SK-N-SH (cell line): ENCODE results near the gene SHROOM1. TPM values are rescaled to one million over a fixed set of nuclear protein-coding genes. Genes with fewer than 3 reads are reported as not detected.

Source experiments
- CTCF ChIA-PET: fragments of 300-600, 350-600 bp; formaldehyde crosslinking; extraction: SDS; loops from one replicate; lab custom pipeline; 2021; lab: Yijun Ruan, JAX
- POLR2A ChIA-PET: fragments of 350-600 bp; sonication (Branson Sonifier 250); formaldehyde crosslinking; extraction: SDS; loops from one replicate; lab custom pipeline; 2020; ENCODE audit warnings: antibody characterized with exemption, inconsistent platforms; lab: Yijun Ruan, JAX
- DNase-seq: peaks from one replicate; pipeline ENCODE4 v3.0.0; 2012
- H2AFZ ChIP-seq: fragments of 200-600 bp; sonication (generic); 2 replicates; pipeline ENCODE4 v1.8.1; 2016; ENCODE audit warnings: antibody characterized with exemption, mild to moderate bottlenecking, low read depth
- H3F3A ChIP-seq: fragments of 200-600 bp; sonication (generic); replicated peaks from 2 replicates; pipeline ENCODE3; 2016; ENCODE audit warnings: antibody characterized with exemption, mild to moderate bottlenecking; ENCODE audit not compliant: insufficient read depth
- H3K27ac ChIP-seq, 2 experiments: fragments of 200-500 bp in 1 of 2; fragments of 200-600 bp in 1 of 2; sonication (Bioruptor generic) in 1 of 2; sonication (generic), shearing (Covaris generic) in 1 of 2; 2 replicates each; pipeline versions ENCODE4 v1.5.1 to v1.6.1; 2014 to 2016; ENCODE audit warnings: low read depth in 2 of 2, inconsistent platforms in 1 of 2, low read length in 1 of 2, mild to moderate bottlenecking in 1 of 2, mixed read lengths in 1 of 2
- H3K27me3 ChIP-seq: fragments of 200-600 bp; sonication (generic), shearing (Covaris generic); 2 replicates; pipeline ENCODE4 v1.6.1; 2016; ENCODE audit warnings: mixed run types; ENCODE audit not compliant: insufficient read depth
- H3K36me3 ChIP-seq, 2 experiments: fragments of 200-500 bp in 1 of 2; fragments of 200-600 bp in 1 of 2; sonication (Bioruptor generic) in 1 of 2; sonication (generic) in 1 of 2; replicated peaks in 1 of 2; 2 replicates each; pipeline versions ENCODE3 to v1.5.1; 2014 to 2016; ENCODE audit warnings: low read length in 1 of 2, mild to moderate bottlenecking in 1 of 2; ENCODE audit not compliant: insufficient read depth in 2 of 2, control insufficient read depth in 1 of 2
- H3K4me1 ChIP-seq, 2 experiments: fragments of 200-500 bp in 1 of 2; fragments of 200-600 bp in 1 of 2; sonication (Bioruptor generic) in 1 of 2; sonication (generic), shearing (Covaris generic) in 1 of 2; 2 replicates each; pipeline versions ENCODE4 v1.5.1 to v1.6.1; 2014 to 2016; ENCODE audit warnings: low read depth in 1 of 2, low read length in 1 of 2, mixed run types in 1 of 2; ENCODE audit not compliant: insufficient read depth in 2 of 2, control insufficient read depth in 1 of 2
- H3K4me2 ChIP-seq: fragments of 200-600 bp; sonication (generic), shearing (Covaris generic); 2 replicates; pipeline ENCODE4 v1.6.1; 2017; ENCODE audit warnings: mixed run types
- H3K4me3 ChIP-seq, 2 experiments: fragments of 200-500 bp in 1 of 2; fragments of 200-600 bp in 1 of 2; sonication (Bioruptor generic) in 1 of 2; sonication (generic), shearing (Covaris generic) in 1 of 2; 2 replicates each; pipeline versions ENCODE4 v1.5.1 to v1.8.1; 2014 to 2016; ENCODE audit warnings: low read depth in 2 of 2, inconsistent platforms in 1 of 2, low read length in 1 of 2, mild to moderate bottlenecking in 1 of 2, mixed read lengths in 1 of 2, moderate library complexity in 1 of 2
- H3K79me2 ChIP-seq: fragments of 200-600 bp; sonication (generic); 2 replicates; pipeline ENCODE4 v1.8.1; 2017; ENCODE audit warnings: mild to moderate bottlenecking; ENCODE audit not compliant: insufficient read depth
- H3K9ac ChIP-seq: fragments of 200-600 bp; sonication (generic); 2 replicates; pipeline ENCODE4 v1.6.1; 2017; ENCODE audit warnings: mixed run types
- H3K9me2 ChIP-seq: fragments of 200-600 bp; sonication (generic); 2 replicates; pipeline ENCODE4 v1.6.1; 2017; ENCODE audit warnings: mixed run types
- H3K9me3 ChIP-seq: fragments of 200-600 bp; sonication (generic); 2 replicates; pipeline ENCODE4 v1.6.1; 2017; ENCODE audit warnings: mixed run types, mild to moderate bottlenecking, moderate library complexity
- H4K20me1 ChIP-seq: fragments of 200-600 bp; sonication (generic); 2 replicates; pipeline ENCODE4 v1.6.1; 2017; ENCODE audit warnings: mild to moderate bottlenecking, mixed run types; ENCODE audit not compliant: insufficient read depth
- CHD2 ChIP-seq: fragments of 150-350 bp; IDR thresholded peaks from 2 replicates; pipeline ENCODE4 v1.6.1; 2018; ENCODE audit warnings: low read length; ENCODE audit not compliant: partially characterized antibody
- EP300 ChIP-seq, 2 experiments: IDR thresholded peaks; 2 replicates each; pipeline versions ENCODE4 v1.4.0 to v1.6.1; 2012; ENCODE audit warnings: borderline replicate concordance in 1 of 2, low read depth in 1 of 2, low read length in 1 of 2
- FOXJ3 ChIP-seq: sonication (generic); formaldehyde crosslinking; IDR thresholded peaks from 2 replicates; pipeline ENCODE4 v1.5.1; 2020; ENCODE audit warnings: mild to moderate bottlenecking, missing genetic modification reagents
- FOXM1 ChIP-seq: IDR thresholded peaks from 2 replicates; pipeline ENCODE4 v1.4.0; 2012; ENCODE audit warnings: low read depth, mild to moderate bottlenecking
- MEF2A ChIP-seq: IDR thresholded peaks from 2 replicates; pipeline ENCODE4 v1.4.0; 2012; ENCODE audit warnings: low read depth, borderline replicate concordance
- NRF1 ChIP-seq: IDR thresholded peaks from 2 replicates; pipeline ENCODE4 v1.6.1; 2012; ENCODE audit warnings: low read depth, mild to moderate bottlenecking, low read length
- POLR2AphosphoS5 ChIP-seq: IDR thresholded peaks from 2 replicates; pipeline ENCODE4 v1.6.1; 2012; ENCODE audit warnings: low read depth, low read length
- SMC3 ChIP-seq: IDR thresholded peaks from 2 replicates; pipeline ENCODE4 v1.6.1; 2012; ENCODE audit warnings: low read depth, low read length, improper control_type of control experiment
- TAF1 ChIP-seq: IDR thresholded peaks from 2 replicates; pipeline ENCODE4 v1.6.1; 2012; ENCODE audit warnings: low read depth, mild to moderate bottlenecking, low read length, moderate library complexity, borderline replicate concordance
- TEAD4 ChIP-seq: IDR thresholded peaks from 2 replicates; pipeline ENCODE4 v1.4.0; 2012; ENCODE audit warnings: mild to moderate bottlenecking, borderline replicate concordance; ENCODE audit not compliant: insufficient read depth
- WGBS: methylation state at CpG from one replicate; pipeline ENCODE4 v1.1.6; 2017; ENCODE audit warnings: low lambda C conversion rate; 5-methylcytosine and 5-hydroxymethylcytosine counted together
- polyA plus RNA-seq, 3 experiments: library from polyadenylated mRNA; depleted of rRNA; stranded (reverse); fragments of >200 nt; gene quantifications; 2 replicates each; pipeline ENCODE4 v1.2.3, GENCODE V29; 2012
- TF ChIP-seq, protein P1 (sequence below): IDR thresholded peaks from 2 replicates; pipeline ENCODE4 v1.4.0; 2012; ENCODE audit warnings: low read depth
- TF ChIP-seq, protein P2 (sequence below): IDR thresholded peaks from 2 replicates; pipeline ENCODE4 v1.4.0; 2012; ENCODE audit warnings: low read depth, borderline replicate concordance
- TF ChIP-seq, protein P3 (sequence below): fragments of 200-600 bp; sonication (generic); IDR thresholded peaks from 2 replicates; pipeline ENCODE4 v1.6.1; 2017; ENCODE audit warnings: antibody characterized with exemption, mild to moderate bottlenecking, moderate library complexity
- TF ChIP-seq, protein P4 (sequence below): fragments of 150-350 bp; IDR thresholded peaks from 2 replicates; pipeline ENCODE4 v1.6.1; 2017; ENCODE audit warnings: antibody characterized with exemption, low read length, low read depth, borderline replicate concordance

The SHROOM1 gene
- polyA plus RNA-seq, 1 of the 3 experiments (the other 2 are of a cell fraction) = 3.8 TPM

DNA sequence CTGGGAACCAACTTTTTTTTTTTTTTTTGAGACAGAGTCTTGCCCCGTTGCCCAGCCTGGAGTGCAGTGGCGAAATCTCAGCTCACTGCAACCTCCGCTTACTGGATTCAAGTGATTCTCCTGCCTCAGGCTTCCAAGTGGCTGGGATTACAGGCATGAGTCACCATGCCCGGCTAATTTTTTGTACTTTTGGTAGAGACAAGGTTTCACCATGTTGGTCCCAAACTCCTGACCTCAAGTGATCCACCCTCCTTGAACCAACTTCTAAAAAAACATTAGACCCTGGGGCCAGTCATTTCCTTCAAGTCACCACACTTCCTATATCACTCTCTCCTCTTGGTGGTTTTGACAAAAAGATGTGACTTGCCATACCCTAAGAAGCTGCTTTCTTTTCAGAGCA, 10.9 kb upstream of the SHROOM1 start:
- H4K20me1 ChIP-seq = no peaks in the 10 kb centered on the region
- no peak overlapping the region for H3K27ac ChIP-seq
- H3K9me2 ChIP-seq = no peaks in the 10 kb centered on the region
- H3K9me3 ChIP-seq = no peaks in the 10 kb centered on the region
- no peaks in the 10 kb centered on the region for H3F3A ChIP-seq
- no peak overlapping the region for H2AFZ ChIP-seq
- 91% methylated on average over 4 of the region's 4 CpGs for WGBS
- ChIA-PET POLR2A (no interaction called here), CTCF (interaction anchor here (2.3 kb wide), 1 partner anchor 11 kb away, joined by 9 read pairs; the partner anchor contains the start of gene SHROOM1)
- no peak overlapping the region for H3K9ac ChIP-seq
- TF ChIP-seq POLR2AphosphoS5 (no peak), TAF1 (no peak), NRF1 (no peak), TEAD4 (no peak), MEF2A (no peak), SMC3 (no peak)
- TF ChIP-seq, protein P1, sequence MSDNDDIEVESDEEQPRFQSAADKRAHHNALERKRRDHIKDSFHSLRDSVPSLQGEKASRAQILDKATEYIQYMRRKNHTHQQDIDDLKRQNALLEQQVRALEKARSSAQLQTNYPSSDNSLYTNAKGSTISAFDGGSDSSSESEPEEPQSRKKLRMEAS = no peak
- TF ChIP-seq, protein P2, sequence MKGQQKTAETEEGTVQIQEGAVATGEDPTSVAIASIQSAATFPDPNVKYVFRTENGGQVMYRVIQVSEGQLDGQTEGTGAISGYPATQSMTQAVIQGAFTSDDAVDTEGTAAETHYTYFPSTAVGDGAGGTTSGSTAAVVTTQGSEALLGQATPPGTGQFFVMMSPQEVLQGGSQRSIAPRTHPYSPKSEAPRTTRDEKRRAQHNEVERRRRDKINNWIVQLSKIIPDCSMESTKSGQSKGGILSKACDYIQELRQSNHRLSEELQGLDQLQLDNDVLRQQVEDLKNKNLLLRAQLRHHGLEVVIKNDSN = no peak
- H3K4me1 ChIP-seq = no peaks in the 10 kb centered on the region; a peak in 2 of 4 replicates
- no peak overlapping the region for H3K4me3 ChIP-seq
- H3K4me2 ChIP-seq = no peak overlapping the region
- H3K36me3 ChIP-seq = no peaks in the 10 kb centered on the region
- DNase-seq = no peak
- H3K27me3 ChIP-seq = no peaks in the 10 kb centered on the region
- no peaks in the 10 kb centered on the region for H3K79me2 ChIP-seq

DNA sequence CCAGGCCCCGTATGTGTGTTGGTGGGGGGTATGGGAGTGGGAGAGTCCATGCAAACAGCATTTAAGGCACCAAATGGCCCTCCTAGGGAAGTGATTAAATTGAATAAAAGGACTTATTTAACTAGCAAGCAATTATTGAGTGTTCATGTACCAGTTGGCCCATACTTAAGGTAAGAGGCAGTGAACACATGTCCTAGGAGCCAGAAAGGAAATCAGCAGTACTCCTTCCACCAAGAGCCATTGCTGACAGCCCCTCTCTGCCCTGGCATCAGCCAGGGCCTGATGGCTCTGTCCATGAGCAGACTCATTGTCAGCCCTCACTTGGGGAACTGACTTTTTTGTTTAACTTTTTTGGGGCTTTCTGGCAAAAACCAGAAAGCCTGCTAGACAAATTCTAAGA, 10.4 kb upstream of the SHROOM1 start:
- H3K4me3 ChIP-seq = no peak overlapping the region
- WGBS = 56% methylated on average over 1 of the region's 1 CpG
- H3K4me1 ChIP-seq = no peaks in the 10 kb centered on the region; a peak in 2 of 4 replicates
- H3K9ac ChIP-seq = no peak overlapping the region
- no peaks in the 10 kb centered on the region for H3K36me3 ChIP-seq
- no peak overlapping the region for H2AFZ ChIP-seq
- no peak for DNase-seq
- no peaks in the 10 kb centered on the region for H3K79me2 ChIP-seq
- H3K27ac ChIP-seq = no peak overlapping the region
- ChIA-PET POLR2A (no interaction called here), CTCF (interaction anchor here (2.3 kb wide), 1 partner anchor 11 kb away, joined by 9 read pairs; the partner anchor contains the start of gene SHROOM1)
- no peaks in the 10 kb centered on the region for H4K20me1 ChIP-seq
- H3K9me2 ChIP-seq = no peaks in the 10 kb centered on the region
- no peaks in the 10 kb centered on the region for H3K9me3 ChIP-seq
- no peak for TF ChIP-seq FOXM1
- TF ChIP-seq FOXJ3 = no peak
- TF ChIP-seq, protein P3, sequence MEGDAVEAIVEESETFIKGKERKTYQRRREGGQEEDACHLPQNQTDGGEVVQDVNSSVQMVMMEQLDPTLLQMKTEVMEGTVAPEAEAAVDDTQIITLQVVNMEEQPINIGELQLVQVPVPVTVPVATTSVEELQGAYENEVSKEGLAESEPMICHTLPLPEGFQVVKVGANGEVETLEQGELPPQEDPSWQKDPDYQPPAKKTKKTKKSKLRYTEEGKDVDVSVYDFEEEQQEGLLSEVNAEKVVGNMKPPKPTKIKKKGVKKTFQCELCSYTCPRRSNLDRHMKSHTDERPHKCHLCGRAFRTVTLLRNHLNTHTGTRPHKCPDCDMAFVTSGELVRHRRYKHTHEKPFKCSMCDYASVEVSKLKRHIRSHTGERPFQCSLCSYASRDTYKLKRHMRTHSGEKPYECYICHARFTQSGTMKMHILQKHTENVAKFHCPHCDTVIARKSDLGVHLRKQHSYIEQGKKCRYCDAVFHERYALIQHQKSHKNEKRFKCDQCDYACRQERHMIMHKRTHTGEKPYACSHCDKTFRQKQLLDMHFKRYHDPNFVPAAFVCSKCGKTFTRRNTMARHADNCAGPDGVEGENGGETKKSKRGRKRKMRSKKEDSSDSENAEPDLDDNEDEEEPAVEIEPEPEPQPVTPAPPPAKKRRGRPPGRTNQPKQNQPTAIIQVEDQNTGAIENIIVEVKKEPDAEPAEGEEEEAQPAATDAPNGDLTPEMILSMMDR = no peak
- TF ChIP-seq CHD2 = no peak
- TF ChIP-seq EP300 (IDR thresholded peaks at IDR 0.05; ENCODE audit: borderline replicate concordance in 1 of 2, low read depth in 1 of 2, low read length in 1 of 2) = no peak
- no peak for TF ChIP-seq SMC3
- TF ChIP-seq, protein P4, sequence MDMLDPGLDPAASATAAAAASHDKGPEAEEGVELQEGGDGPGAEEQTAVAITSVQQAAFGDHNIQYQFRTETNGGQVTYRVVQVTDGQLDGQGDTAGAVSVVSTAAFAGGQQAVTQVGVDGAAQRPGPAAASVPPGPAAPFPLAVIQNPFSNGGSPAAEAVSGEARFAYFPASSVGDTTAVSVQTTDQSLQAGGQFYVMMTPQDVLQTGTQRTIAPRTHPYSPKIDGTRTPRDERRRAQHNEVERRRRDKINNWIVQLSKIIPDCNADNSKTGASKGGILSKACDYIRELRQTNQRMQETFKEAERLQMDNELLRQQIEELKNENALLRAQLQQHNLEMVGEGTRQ = no peak
- no peaks in the 10 kb centered on the region for H3F3A ChIP-seq
- H3K27me3 ChIP-seq = no peaks in the 10 kb centered on the region
- H3K4me2 ChIP-seq = no peak overlapping the region
